Urinary bladder (tissue), 4 donors: ENCODE measurements around the gene KPNA6. TPM values are rescaled to one million over a fixed set of nuclear protein-coding genes. Genes with fewer than 3 reads are reported as not detected.

Source experiments
- DNase-seq: peaks from one replicate; pipeline ENCODE4 v3.0.0-alpha.2; 2015; ENCODE audit errors: extremely low spot score
- H3K27ac ChIP-seq: one replicate; pipeline ENCODE4 v1.5.1; 2013; ENCODE audit warnings: low read depth, mild to moderate bottlenecking, moderate library complexity
- H3K36me3 ChIP-seq: one replicate; pipeline ENCODE4 v1.6.1; 2013; ENCODE audit warnings: mild to moderate bottlenecking, moderate library complexity; ENCODE audit not compliant: insufficient read depth
- H3K4me1 ChIP-seq: one replicate; pipeline ENCODE4 v1.6.1; 2013; ENCODE audit warnings: mild to moderate bottlenecking, moderate library complexity; ENCODE audit not compliant: insufficient read depth
- H3K4me3 ChIP-seq: one replicate; pipeline ENCODE4 v1.5.1; 2013; ENCODE audit warnings: low read depth, low read length
- WGBS: extraction: QIAGEN DNeasy Blood & Tissue Kit; methylation state at CpG from one replicate; pipeline ENCODE4 v1.1.7; 2013; 5-methylcytosine and 5-hydroxymethylcytosine counted together
- polyA plus RNA-seq: library from polyadenylated mRNA; stranded (reverse); fragments of 200-250 nt; gene quantifications from one replicate; pipeline ENCODE4 v1.2.3, GENCODE V29; 2013
- total RNA-seq: library from RNA; depleted of rRNA; stranded (reverse); fragments of >200 nt; gene quantifications from one replicate; pipeline ENCODE4 v1.2.3, GENCODE V29; 2014
- donor health status: healthy with polysubstance abuse.
- donor health status: healthy.

Gene KPNA6
- total and polyA plus RNA-seq, 2 donors: 17.1 to 27.8 TPM

GRCh38 chr1:32208469-32208868 lies 100.6 kb downstream of the KPNA6 start:
- 85% methylated on average over 6 of the region's 6 CpGs for WGBS
- Histone ChIP-seq H3K27ac (no peak overlapping the region), H3K36me3 (no peaks in the 10 kb centered on the region), H3K4me3 (no peak overlapping the region), H3K4me1 (no peaks in the 10 kb centered on the region)
- no peak for DNase-seq

DNA sequence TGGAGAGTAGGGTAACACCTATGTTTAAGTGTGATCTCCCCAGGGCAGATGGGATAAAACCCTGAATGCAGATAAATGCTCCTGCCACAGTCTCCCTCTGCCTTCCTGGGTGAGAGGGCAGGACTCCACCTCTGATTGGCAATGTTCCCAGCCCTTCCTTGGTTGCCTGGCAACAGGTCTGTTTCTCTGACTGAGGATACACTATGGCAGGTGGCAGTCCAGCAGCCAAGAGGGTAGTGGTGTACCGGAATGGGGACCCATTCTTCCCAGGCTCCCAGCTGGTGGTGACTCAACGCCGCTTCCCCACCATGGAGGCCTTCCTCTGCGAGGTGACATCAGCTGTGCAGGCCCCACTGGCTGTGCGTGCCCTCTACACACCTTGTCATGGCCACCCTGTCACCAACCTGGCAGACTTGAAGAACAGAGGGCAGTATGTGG lies 101.1 kb downstream of the KPNA6 start, which contains the start of gene DCDC2B:
Gene DCDC2B (plus strand): TSS at position 199 of the 438 bp plus-strand sequence. CDS start 5 bp downstream, at position 204.
- H3K36me3 ChIP-seq: no peaks in the 10 kb centered on the region
- no peak within 1 kb of the TSS for H3K4me3 ChIP-seq
- WGBS: 72% methylated on average over 5 of the region's 5 CpGs
- peak; percentile 54 for DNase-seq
- no peak within 1 kb of the TSS for H3K27ac ChIP-seq
- no peaks in the 10 kb centered on the region for H3K4me1 ChIP-seq

- peaks cover 2% of the 10 kb centered on the region for H3K36me3 ChIP-seq
- no peaks in the 10 kb centered on the region for H3K4me1 ChIP-seq
- DNase-seq: no peak
- no peak overlapping the region for H3K4me3 ChIP-seq
- H3K27ac ChIP-seq: no peak overlapping the region
- 79% methylated on average over 10 of the region's 10 CpGs for WGBS
Measured at GRCh38 chr1:32215629-32216480, 108.0 kb downstream of the KPNA6 start.

GRCh38 chr1:32216566-32216965 lies 108.7 kb downstream of the KPNA6 start:
- H3K4me1 ChIP-seq: no peaks in the 10 kb centered on the region
- no peak overlapping the region for H3K4me3 ChIP-seq
- H3K27ac ChIP-seq: no peak overlapping the region
- H3K36me3 ChIP-seq: peaks cover 2% of the 10 kb centered on the region
- DNase-seq: no peak
- 93% methylated on average over 5 of the region's 5 CpGs for WGBS

GRCh38 chr1:32219022-32219421 lies 111.2 kb downstream of the KPNA6 start:
- Histone ChIP-seq H3K36me3 (peaks cover 2% of the 10 kb centered on the region), H3K4me1 (no peaks in the 10 kb centered on the region), H3K4me3 (no peak overlapping the region), H3K27ac (no peak overlapping the region)
- DNase-seq: no peak
- WGBS: 84% methylated on average over 7 of the region's 7 CpGs

- no peaks in the 10 kb centered on the region for H3K4me1 ChIP-seq
- H3K4me3 ChIP-seq: peak overlapping the region; percentile 89
- 89% methylated on average over 4 of the region's 4 CpGs for WGBS
- peaks cover 2% of the 10 kb centered on the region for H3K36me3 ChIP-seq
- no peak overlapping the region for H3K27ac ChIP-seq
- DNase-seq: no peak
Measured at GRCh38 chr1:32220746-32221580, 113.1 kb downstream of the KPNA6 start.

DNA sequence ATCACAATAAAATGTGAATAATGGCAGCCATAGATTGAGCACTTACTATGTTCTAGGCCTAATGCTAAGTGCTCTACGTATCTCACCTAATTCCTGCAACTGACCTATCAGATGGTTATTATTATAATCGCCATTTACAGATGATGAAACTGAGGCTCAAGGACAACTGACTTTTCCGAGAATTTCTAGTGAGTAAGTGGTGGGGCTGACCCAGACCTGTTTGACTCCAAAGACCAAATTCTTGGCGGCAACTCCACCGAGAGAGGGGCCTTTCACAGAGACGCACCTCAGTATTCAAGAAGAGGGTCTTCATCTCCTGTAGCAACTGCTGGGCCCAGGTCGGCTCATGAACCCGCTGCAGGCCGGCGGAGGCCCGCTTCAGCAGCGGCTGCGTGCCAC lies 113.7 kb downstream of the KPNA6 start:
- no peak overlapping the region for H3K27ac ChIP-seq
- peaks cover 1% of the 10 kb centered on the region for H3K36me3 ChIP-seq
- peak overlapping the region; percentile 89 for H3K4me3 ChIP-seq
- 8% methylated on average over 13 of the region's 13 CpGs for WGBS
- no peak for DNase-seq
- no peaks in the 10 kb centered on the region for H3K4me1 ChIP-seq

DNA sequence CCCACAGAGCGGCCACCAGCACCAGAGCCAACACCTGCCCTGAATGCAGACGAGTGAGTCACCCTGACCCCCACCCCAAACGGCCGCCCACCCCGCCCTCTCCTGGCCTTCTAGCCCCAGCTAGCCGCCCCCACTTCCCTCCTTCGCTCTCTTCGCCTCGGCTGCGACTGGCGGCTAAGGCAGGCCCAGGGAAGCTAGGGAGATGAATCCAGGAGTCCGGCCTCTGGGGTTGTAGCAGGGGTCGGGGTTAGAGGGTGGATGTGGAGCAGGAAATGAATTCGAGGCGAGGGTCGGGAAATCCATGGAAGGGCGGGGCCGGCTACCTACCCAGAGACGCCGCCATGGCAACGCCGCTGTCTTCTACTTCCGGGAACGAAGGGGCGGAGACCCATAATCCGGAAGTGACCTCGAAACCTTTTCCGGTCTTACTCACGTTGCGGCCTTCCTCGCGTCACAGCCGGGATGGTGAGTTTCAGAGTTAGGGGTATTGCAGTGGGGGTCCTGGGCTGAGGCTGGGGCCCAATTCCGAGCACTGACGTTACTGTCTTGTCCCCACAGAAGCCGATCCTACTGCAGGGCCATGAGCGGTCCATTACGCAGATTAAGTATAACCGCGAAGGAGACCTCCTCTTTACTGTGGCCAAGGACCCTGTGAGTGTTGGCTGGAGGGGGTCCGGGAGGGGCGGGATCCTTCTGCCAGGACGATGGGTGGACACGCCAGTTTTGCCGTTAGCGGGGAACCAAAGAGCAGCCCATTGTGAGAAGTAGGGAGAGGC lies 114.3 kb downstream of the KPNA6 start, which contains the start of the genes EIF3I and TMEM234:
Gene EIF3I (plus strand): TSS at position 428 of the 776 bp plus-strand sequence. CDS start 35 bp downstream, at position 463.
Gene TMEM234 (minus strand): TSS at position 374 of the 776 bp plus-strand sequence. CDS start 31 bp downstream, at position 343.
- DNase-seq: peak; percentile 94
- H3K4me1 ChIP-seq: no peaks in the 10 kb centered on the region
- H3K4me3 ChIP-seq: peak within 1 kb of the TSS; percentile 89
- H3K36me3 ChIP-seq: no peaks in the 10 kb centered on the region
- H3K27ac ChIP-seq: peak within 1 kb of the TSS; percentile 87
- WGBS: under 1% methylated on average over 46 of the region's 46 CpGs

GRCh38 chr1:32223683-32224082 lies 115.8 kb downstream of the KPNA6 start:
- H3K27ac ChIP-seq: no peak overlapping the region
- H3K4me3 ChIP-seq: no peak overlapping the region
- no peaks in the 10 kb centered on the region for H3K4me1 ChIP-seq
- H3K36me3 ChIP-seq: peaks cover 4% of the 10 kb centered on the region
- 79% methylated on average over 3 of the region's 3 CpGs for WGBS
- no peak for DNase-seq

DNA sequence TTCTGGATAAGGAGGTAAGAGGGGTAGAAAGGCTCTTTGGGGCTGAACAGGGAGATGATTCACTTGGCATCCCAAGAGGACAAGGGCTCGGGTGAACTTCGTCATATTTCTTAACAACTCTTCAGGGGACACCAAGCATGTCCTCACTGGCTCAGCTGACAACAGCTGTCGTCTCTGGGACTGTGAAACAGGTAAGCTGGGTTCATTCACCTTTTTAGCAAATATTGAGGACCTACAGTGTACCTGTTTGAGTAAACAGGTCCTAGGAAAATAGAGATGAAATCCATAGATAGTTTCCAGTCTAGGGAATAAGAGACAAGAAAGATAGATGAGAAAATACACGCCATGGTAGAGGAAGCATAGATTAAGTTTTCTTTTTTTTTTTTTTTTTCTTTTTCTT lies 116.4 kb downstream of the KPNA6 start:
- H3K4me1 ChIP-seq: no peaks in the 10 kb centered on the region
- no peak for DNase-seq
- H3K36me3 ChIP-seq: peaks cover 7% of the 10 kb centered on the region
- H3K4me3 ChIP-seq: no peak overlapping the region
- 91% methylated on average over 4 of the region's 4 CpGs for whole genome bisulfite sequencing
- H3K27ac ChIP-seq: no peak overlapping the region
